PC-9 (cell line): ENCODE results near the gene RAB40C.

Source experiments
- CTCF ChIP-seq: fragments of 200-600 bp; sonication (generic); conservative IDR thresholded peaks from 2 replicates; pipeline ENCODE4 v1.6.1; 2017; ENCODE audit warnings: mixed run types, antibody characterized with exemption, mild to moderate bottlenecking, moderate library complexity
- EZH2 ChIP-seq: fragments of 200-600 bp; sonication (generic); IDR thresholded peaks from 2 replicates; pipeline ENCODE4 v1.8.0; 2017; ENCODE audit warnings: antibody characterized with exemption, low read depth

- TF ChIP-seq CTCF (no peak), EZH2 (no peak)
Observed at GRCh38 chr16:657487-657886, 67.6 kb downstream of the RAB40C start.
